ENCODE data around the gene PIK3R2. TPM values are rescaled to one million over a fixed set of nuclear protein-coding genes. Genes with fewer than 3 reads are reported as not detected.

The PIK3R2 gene
- total and polyA plus RNA-seq, 2 experiments from 2014 or later, result 8.5 to 66.6 TPM

DNA sequence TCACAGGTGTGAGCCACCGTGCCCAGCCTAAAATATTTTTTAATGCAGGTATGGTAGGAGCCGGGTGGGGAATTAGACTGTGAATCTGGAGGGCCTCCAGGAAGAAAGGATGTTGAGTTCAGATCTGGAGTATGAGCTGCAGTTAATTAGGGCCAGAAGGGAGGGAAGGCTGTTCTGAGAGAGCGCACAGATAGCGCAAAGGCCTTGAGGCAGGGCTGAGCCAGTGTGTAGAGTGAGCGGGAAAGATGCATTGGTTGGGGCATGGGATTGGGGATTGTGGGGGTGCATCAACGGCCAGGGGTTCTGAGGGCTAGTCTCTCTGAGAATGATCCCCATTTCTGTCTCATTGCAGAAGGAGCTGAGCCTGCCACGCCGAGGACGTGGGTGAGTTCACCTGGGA lies 45.7 kb upstream of the PIK3R2 start:
- TF ChIP-seq, protein P1, sequence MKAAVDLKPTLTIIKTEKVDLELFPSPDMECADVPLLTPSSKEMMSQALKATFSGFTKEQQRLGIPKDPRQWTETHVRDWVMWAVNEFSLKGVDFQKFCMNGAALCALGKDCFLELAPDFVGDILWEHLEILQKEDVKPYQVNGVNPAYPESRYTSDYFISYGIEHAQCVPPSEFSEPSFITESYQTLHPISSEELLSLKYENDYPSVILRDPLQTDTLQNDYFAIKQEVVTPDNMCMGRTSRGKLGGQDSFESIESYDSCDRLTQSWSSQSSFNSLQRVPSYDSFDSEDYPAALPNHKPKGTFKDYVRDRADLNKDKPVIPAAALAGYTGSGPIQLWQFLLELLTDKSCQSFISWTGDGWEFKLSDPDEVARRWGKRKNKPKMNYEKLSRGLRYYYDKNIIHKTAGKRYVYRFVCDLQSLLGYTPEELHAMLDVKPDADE (IDR thresholded peaks at IDR 0.05), result no peak
- Histone ChIP-seq H3K4me1 (ENCODE audit: insufficient read depth) (peaks cover 6% of the 10 kb centered on the region; the same call in 1 of the 2 replicates), H3K27me3 (ENCODE audit: insufficient read depth) (peaks cover 22% of the 10 kb centered on the region), H3K79me2 (replicated peaks; ENCODE audit: insufficient read depth) (no peaks in the 10 kb centered on the region), H3K36me3 (ENCODE audit: insufficient read depth) (no peaks in the 10 kb centered on the region), H3K4me2 (no peak overlapping the region), H4K20me1 (replicated peaks; ENCODE audit: insufficient read depth) (no peaks in the 10 kb centered on the region), H3K9me2 (ENCODE audit: insufficient read depth) (no peaks in the 10 kb centered on the region), H3K4me3 (no peak overlapping the region), H3K27ac (ENCODE audit: low read depth) (no peak overlapping the region), H2AFZ (no peak overlapping the region), H3F3A (replicated peaks; ENCODE audit: low read depth) (peaks cover 14% of the 10 kb centered on the region; the same call in 1 of the 2 replicates)
- Mint-ChIP-seq H3K9me3 (no peaks in the 10 kb centered on the region), H3K4me1 (peaks cover 8% of the 10 kb centered on the region), H3K27ac (no peak overlapping the region), H3K27me3 (ENCODE audit: insufficient read depth, low read depth, poor library complexity) (peaks cover 24% of the 10 kb centered on the region), H3K36me3 (ENCODE audit: low read depth) (no peaks in the 10 kb centered on the region; the same call in 2 of the 3 replicates), H3K4me3 (no peak overlapping the region)
- DNase-seq (ENCODE audit: low spot score) (no peak), ATAC-seq (no peak)

DNA sequence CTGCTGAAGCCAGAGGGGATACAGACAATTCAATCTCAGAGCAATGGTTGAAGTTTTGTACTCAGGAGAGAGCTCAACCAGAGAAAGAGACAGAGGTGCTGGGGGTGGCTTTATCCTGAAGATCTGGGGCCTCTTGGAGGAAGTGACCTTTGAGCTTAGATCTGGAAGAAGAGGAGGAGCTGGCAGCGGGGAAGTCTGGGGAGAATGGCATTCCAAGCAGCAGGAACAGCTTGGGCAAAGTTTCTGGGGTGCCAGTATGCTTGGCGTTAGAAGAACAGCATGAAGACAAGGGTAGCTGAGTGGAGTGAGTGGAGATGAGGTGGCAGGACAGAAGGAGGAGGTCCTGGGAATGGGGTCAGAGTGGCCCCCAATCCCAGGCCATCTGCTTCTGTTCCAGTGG lies 44.1 kb upstream of the PIK3R2 start:
- Histone ChIP-seq H3K27ac (ENCODE audit: low read depth) (no peak overlapping the region), H3K4me1 (ENCODE audit: insufficient read depth) (peaks cover 6% of the 10 kb centered on the region; the same call in 1 of the 2 replicates), H3K79me2 (replicated peaks; ENCODE audit: insufficient read depth) (no peaks in the 10 kb centered on the region), H3K4me3 (peak overlapping the region; percentile 90), H4K20me1 (replicated peaks; ENCODE audit: insufficient read depth) (no peaks in the 10 kb centered on the region), H3K9me2 (ENCODE audit: insufficient read depth) (no peaks in the 10 kb centered on the region), H3F3A (replicated peaks; ENCODE audit: low read depth) (peaks cover 14% of the 10 kb centered on the region; the same call in 1 of the 2 replicates), H3K4me2 (peak overlapping the region; percentile 95; the same call in 1 of the 2 replicates), H3K27me3 (ENCODE audit: insufficient read depth) (peaks cover 22% of the 10 kb centered on the region), H2AFZ (no peak overlapping the region), H3K36me3 (ENCODE audit: insufficient read depth) (no peaks in the 10 kb centered on the region)
- peaks cover 9% of the 10 kb centered on the region for H3K4me1 Mint-ChIP-seq
- no peak for DNase-seq (ENCODE audit: low spot score)
- no peak for ATAC-seq
- H3K27me3 Mint-ChIP-seq (ENCODE audit: insufficient read depth, low read depth, poor library complexity), result peaks cover 24% of the 10 kb centered on the region
- peak overlapping the region; percentile 70 for H3K4me3 Mint-ChIP-seq
- TF ChIP-seq ZNF114 (CRISPR knock-in tag; IDR thresholded peaks at IDR 0.05) (no peak), POLR2AphosphoS5 (IDR thresholded peaks at IDR 0.05; ENCODE audit: low read depth) (no peak), NANOG (IDR thresholded peaks at IDR 0.05; ENCODE audit: borderline replicate concordance) (no peak), CREB1 (CRISPR knock-in tag; IDR thresholded peaks at IDR 0.05; ENCODE audit: low read depth) (no peak), STAT1 (IDR thresholded peaks at IDR 0.05; ENCODE audit: unreplicated experiment) (no peak)
- TF ChIP-seq, protein P2, sequence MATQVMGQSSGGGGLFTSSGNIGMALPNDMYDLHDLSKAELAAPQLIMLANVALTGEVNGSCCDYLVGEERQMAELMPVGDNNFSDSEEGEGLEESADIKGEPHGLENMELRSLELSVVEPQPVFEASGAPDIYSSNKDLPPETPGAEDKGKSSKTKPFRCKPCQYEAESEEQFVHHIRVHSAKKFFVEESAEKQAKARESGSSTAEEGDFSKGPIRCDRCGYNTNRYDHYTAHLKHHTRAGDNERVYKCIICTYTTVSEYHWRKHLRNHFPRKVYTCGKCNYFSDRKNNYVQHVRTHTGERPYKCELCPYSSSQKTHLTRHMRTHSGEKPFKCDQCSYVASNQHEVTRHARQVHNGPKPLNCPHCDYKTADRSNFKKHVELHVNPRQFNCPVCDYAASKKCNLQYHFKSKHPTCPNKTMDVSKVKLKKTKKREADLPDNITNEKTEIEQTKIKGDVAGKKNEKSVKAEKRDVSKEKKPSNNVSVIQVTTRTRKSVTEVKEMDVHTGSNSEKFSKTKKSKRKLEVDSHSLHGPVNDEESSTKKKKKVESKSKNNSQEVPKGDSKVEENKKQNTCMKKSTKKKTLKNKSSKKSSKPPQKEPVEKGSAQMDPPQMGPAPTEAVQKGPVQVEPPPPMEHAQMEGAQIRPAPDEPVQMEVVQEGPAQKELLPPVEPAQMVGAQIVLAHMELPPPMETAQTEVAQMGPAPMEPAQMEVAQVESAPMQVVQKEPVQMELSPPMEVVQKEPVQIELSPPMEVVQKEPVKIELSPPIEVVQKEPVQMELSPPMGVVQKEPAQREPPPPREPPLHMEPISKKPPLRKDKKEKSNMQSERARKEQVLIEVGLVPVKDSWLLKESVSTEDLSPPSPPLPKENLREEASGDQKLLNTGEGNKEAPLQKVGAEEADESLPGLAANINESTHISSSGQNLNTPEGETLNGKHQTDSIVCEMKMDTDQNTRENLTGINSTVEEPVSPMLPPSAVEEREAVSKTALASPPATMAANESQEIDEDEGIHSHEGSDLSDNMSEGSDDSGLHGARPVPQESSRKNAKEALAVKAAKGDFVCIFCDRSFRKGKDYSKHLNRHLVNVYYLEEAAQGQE (IDR thresholded peaks at IDR 0.05; ENCODE audit: unreplicated experiment), result no peak
- TF ChIP-seq, protein P3, sequence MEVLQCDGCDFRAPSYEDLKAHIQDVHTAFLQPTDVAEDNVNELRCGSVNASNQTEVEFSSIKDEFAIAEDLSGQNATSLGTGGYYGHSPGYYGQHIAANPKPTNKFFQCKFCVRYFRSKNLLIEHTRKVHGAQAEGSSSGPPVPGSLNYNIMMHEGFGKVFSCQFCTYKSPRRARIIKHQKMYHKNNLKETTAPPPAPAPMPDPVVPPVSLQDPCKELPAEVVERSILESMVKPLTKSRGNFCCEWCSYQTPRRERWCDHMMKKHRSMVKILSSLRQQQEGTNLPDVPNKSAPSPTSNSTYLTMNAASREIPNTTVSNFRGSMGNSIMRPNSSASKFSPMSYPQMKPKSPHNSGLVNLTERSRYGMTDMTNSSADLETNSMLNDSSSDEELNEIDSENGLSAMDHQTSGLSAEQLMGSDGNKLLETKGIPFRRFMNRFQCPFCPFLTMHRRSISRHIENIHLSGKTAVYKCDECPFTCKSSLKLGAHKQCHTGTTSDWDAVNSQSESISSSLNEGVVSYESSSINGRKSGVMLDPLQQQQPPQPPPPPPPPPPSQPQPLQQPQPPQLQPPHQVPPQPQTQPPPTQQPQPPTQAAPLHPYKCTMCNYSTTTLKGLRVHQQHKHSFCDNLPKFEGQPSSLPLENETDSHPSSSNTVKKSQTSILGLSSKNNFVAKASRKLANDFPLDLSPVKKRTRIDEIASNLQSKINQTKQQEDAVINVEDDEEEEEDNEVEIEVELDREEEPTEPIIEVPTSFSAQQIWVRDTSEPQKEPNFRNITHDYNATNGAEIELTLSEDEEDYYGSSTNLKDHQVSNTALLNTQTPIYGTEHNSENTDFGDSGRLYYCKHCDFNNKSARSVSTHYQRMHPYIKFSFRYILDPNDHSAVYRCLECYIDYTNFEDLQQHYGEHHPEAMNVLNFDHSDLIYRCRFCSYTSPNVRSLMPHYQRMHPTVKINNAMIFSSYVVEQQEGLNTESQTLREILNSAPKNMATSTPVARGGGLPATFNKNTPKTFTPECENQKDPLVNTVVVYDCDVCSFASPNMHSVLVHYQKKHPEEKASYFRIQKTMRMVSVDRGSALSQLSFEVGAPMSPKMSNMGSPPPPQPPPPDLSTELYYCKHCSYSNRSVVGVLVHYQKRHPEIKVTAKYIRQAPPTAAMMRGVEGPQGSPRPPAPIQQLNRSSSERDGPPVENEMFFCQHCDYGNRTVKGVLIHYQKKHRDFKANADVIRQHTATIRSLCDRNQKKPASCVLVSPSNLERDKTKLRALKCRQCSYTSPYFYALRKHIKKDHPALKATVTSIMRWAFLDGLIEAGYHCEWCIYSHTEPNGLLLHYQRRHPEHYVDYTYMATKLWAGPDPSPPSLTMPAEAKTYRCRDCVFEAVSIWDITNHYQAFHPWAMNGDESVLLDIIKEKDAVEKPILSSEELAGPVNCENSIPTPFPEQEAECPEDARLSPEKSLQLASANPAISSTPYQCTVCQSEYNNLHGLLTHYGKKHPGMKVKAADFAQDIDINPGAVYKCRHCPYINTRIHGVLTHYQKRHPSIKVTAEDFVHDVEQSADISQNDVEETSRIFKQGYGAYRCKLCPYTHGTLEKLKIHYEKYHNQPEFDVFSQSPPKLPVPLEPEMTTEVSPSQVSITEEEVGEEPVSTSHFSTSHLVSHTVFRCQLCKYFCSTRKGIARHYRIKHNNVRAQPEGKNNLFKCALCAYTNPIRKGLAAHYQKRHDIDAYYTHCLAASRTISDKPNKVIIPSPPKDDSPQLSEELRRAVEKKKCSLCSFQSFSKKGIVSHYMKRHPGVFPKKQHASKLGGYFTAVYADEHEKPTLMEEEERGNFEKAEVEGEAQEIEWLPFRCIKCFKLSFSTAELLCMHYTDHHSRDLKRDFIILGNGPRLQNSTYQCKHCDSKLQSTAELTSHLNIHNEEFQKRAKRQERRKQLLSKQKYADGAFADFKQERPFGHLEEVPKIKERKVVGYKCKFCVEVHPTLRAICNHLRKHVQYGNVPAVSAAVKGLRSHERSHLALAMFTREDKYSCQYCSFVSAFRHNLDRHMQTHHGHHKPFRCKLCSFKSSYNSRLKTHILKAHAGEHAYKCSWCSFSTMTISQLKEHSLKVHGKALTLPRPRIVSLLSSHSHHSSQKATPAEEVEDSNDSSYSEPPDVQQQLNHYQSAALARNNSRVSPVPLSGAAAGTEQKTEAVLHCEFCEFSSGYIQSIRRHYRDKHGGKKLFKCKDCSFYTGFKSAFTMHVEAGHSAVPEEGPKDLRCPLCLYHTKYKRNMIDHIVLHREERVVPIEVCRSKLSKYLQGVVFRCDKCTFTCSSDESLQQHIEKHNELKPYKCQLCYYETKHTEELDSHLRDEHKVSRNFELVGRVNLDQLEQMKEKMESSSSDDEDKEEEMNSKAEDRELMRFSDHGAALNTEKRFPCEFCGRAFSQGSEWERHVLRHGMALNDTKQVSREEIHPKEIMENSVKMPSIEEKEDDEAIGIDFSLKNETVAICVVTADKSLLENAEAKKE (CRISPR knock-in tag; IDR thresholded peaks at IDR 0.05), result no peak
- no peak overlapping the region for H3K27ac Mint-ChIP-seq
- H3K36me3 Mint-ChIP-seq (ENCODE audit: low read depth), result no peaks in the 10 kb centered on the region; the same call in 2 of the 3 replicates
- H3K9me3 Mint-ChIP-seq, result no peaks in the 10 kb centered on the region

Data from GM23338 (cell line).